MM.1S (cell line): ENCODE data around the gene MUC4.
A peak's percentile ranks its signal among the peaks of the same experiment; 100 is the strongest.
"Not testable (repeated sequence)": the region's sequence is repeated elsewhere in the genome, so short reads cannot be mapped to it uniquely, and the experiment has no call there.

Source experiments
- DNase-seq: peaks from one replicate; pipeline ENCODE4 v3.0.0-alpha.2; 2015
- H2AFZ ChIP-seq: fragments of 300-600 bp; sonication (generic); 2 replicates; pipeline ENCODE4 v1.6.0; 2016; ENCODE audit warnings: antibody characterized with exemption, low read length
- H3F3A ChIP-seq: fragments of 300-600 bp; sonication (generic); 2 replicates; pipeline ENCODE4 v1.6.1; 2016; ENCODE audit warnings: mild to moderate bottlenecking, antibody characterized with exemption, low read length, moderate library complexity, mixed read lengths; ENCODE audit not compliant: insufficient read depth
- H3K27ac ChIP-seq: fragments of 300-600 bp; sonication (generic); 2 replicates; pipeline ENCODE4 v1.5.1; 2016; ENCODE audit warnings: mild to moderate bottlenecking, low read length
- H3K27me3 ChIP-seq: fragments of 300-600 bp; sonication (generic); replicated peaks from 2 replicates; pipeline ENCODE4 v1.6.0; 2016; ENCODE audit warnings: low read length; ENCODE audit not compliant: insufficient read depth
- H3K36me3 ChIP-seq: fragments of 300-600 bp; sonication (generic); replicated peaks from 2 replicates; pipeline ENCODE4 v1.6.1; 2016; ENCODE audit warnings: mild to moderate bottlenecking, low read length, mixed read lengths; ENCODE audit not compliant: insufficient read depth
- H3K4me1 ChIP-seq: fragments of 300-600 bp; sonication (generic); 2 replicates; pipeline ENCODE4 v1.6.1; 2016; ENCODE audit warnings: low read length, mixed read lengths
- H3K4me2 ChIP-seq: fragments of 300-600 bp; sonication (generic); 2 replicates; pipeline ENCODE4 v1.6.0; 2016; ENCODE audit warnings: low read depth, low read length
- H3K4me3 ChIP-seq: fragments of 300-600 bp; sonication (generic); 2 replicates; pipeline ENCODE4 v1.5.1; 2016; ENCODE audit warnings: low read length, mixed read lengths
- H3K79me2 ChIP-seq: fragments of 300-600 bp; sonication (generic); 2 replicates; pipeline ENCODE4 v1.6.1; 2016; ENCODE audit warnings: mixed run types, low read length, mixed read lengths
- H3K9ac ChIP-seq: fragments of 300-600 bp; sonication (generic); 2 replicates; pipeline ENCODE4 v1.6.1; 2016; ENCODE audit warnings: low read length, mixed read lengths
- H3K9me2 ChIP-seq: fragments of 300-600 bp; sonication (generic); replicated peaks from 2 replicates; pipeline ENCODE4 v1.6.1; 2016; ENCODE audit warnings: mild to moderate bottlenecking, low read length, mixed read lengths; ENCODE audit not compliant: insufficient read depth
- H3K9me3 ChIP-seq: fragments of 300-600 bp; sonication (generic); replicated peaks from 2 replicates; pipeline ENCODE4 v1.6.1; 2016; ENCODE audit warnings: mild to moderate bottlenecking, low read length, mixed read lengths; ENCODE audit not compliant: insufficient read depth
- H4K20me1 ChIP-seq: fragments of 300-600 bp; sonication (generic); 2 replicates; pipeline ENCODE4 v1.6.1; 2016; ENCODE audit warnings: mild to moderate bottlenecking, low read length, moderate library complexity, mixed read lengths; ENCODE audit not compliant: insufficient read depth
- EZH2 ChIP-seq: fragments of 300-600 bp; sonication (generic); optimal IDR thresholded peaks from 2 replicates; pipeline ENCODE3; 2017; ENCODE audit warnings: low read depth, mild to moderate bottlenecking, antibody characterized with exemption, low read length, mixed read lengths
- EZH2phosphoT487 ChIP-seq: fragments of 300-600 bp; sonication (generic); IDR thresholded peaks from 2 replicates; pipeline ENCODE4 v1.6.1; 2018; ENCODE audit warnings: antibody characterized with exemption, low read length
- TF ChIP-seq, protein P1 (sequence below): fragments of 300-600 bp; sonication (generic); IDR thresholded peaks from 2 replicates; pipeline ENCODE4 v1.5.1; 2016; ENCODE audit warnings: antibody characterized with exemption, low read length, mixed read lengths

The MUC4 gene

GRCh38 chr3:195790901-195791300 lies 20.8 kb downstream of the MUC4 start:
- no peak overlapping the region for H3K27ac ChIP-seq
- no peak overlapping the region for H3K4me3 ChIP-seq
- H3K4me1 ChIP-seq = peaks cover 8% of the 10 kb centered on the region; the same call in 1 of the 2 replicates
- no peak for TF ChIP-seq EZH2
- TF ChIP-seq EZH2phosphoT487 = no peak
- TF ChIP-seq, protein P1, sequence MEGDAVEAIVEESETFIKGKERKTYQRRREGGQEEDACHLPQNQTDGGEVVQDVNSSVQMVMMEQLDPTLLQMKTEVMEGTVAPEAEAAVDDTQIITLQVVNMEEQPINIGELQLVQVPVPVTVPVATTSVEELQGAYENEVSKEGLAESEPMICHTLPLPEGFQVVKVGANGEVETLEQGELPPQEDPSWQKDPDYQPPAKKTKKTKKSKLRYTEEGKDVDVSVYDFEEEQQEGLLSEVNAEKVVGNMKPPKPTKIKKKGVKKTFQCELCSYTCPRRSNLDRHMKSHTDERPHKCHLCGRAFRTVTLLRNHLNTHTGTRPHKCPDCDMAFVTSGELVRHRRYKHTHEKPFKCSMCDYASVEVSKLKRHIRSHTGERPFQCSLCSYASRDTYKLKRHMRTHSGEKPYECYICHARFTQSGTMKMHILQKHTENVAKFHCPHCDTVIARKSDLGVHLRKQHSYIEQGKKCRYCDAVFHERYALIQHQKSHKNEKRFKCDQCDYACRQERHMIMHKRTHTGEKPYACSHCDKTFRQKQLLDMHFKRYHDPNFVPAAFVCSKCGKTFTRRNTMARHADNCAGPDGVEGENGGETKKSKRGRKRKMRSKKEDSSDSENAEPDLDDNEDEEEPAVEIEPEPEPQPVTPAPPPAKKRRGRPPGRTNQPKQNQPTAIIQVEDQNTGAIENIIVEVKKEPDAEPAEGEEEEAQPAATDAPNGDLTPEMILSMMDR = no peak
- H3K79me2 ChIP-seq = no peaks in the 10 kb centered on the region
- H2AFZ ChIP-seq = peak overlapping the region; percentile 20; the same call in 1 of the 2 replicates
- H3F3A ChIP-seq = no peaks in the 10 kb centered on the region
- H3K36me3 ChIP-seq = no peaks in the 10 kb centered on the region
- DNase-seq = peak; percentile 27
- 0 out of 2 replicates have a peak overlapping the region, but pooled peaks have one; percentile 1 for H3K4me2 ChIP-seq
- H3K27me3 ChIP-seq = 0 out of 2 replicates have a peak, but pooled peaks cover 4% of the 10 kb centered on the region
- no peaks in the 10 kb centered on the region for H4K20me1 ChIP-seq
- no peaks in the 10 kb centered on the region for H3K9me2 ChIP-seq
- no peak overlapping the region for H3K9ac ChIP-seq
- H3K9me3 ChIP-seq = no peaks in the 10 kb centered on the region

GRCh38 chr3:195788711-195789581 lies 22.8 kb downstream of the MUC4 start:
- H3K4me1 ChIP-seq = peaks cover 8% of the 10 kb centered on the region; the same call in 1 of the 2 replicates
- H3K9me3 ChIP-seq = no peaks in the 10 kb centered on the region
- H3K9ac ChIP-seq = no peak overlapping the region
- H3K79me2 ChIP-seq = no peaks in the 10 kb centered on the region
- no peak for DNase-seq
- TF ChIP-seq, protein P1 = no peak
- TF ChIP-seq EZH2phosphoT487 (no peak), EZH2 (no peak)
- no peaks in the 10 kb centered on the region for H3F3A ChIP-seq
- H3K27ac ChIP-seq = no peak overlapping the region
- no peaks in the 10 kb centered on the region for H4K20me1 ChIP-seq
- H2AFZ ChIP-seq = no peak overlapping the region
- H3K27me3 ChIP-seq = no peaks in the 10 kb centered on the region
- H3K4me3 ChIP-seq = no peak overlapping the region
- no peak overlapping the region for H3K4me2 ChIP-seq
- H3K9me2 ChIP-seq = no peaks in the 10 kb centered on the region
- no peaks in the 10 kb centered on the region for H3K36me3 ChIP-seq

DNA sequence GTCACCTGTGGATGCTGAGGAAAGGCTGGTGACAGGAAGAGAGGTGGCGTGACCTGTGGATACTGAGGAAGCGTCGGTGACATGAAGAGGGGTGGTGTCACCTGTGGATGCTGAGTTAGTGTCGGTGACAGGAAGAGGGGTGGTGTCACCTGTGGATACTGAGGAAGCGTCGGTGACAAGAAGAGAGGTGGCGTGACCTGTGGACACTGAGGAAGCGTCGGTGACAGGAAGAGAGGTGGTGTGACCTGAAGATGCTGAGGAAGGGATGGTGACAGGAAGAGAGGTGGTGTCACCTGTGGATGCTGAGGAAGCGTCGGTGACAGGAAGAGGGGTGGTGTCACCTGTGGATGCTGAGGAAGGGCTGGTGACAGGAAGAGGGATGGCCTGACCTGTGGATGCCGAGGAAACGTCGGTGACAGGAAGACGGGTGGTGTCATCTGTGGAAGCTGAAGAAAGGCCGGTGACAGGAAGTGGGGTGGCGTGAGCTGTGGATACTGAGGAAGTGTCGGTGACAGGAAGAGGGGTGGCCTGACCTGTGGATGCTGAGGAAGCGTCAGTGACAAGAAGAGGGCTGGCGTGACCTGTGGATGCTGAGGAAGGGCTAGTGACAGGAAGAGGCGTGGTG lies 25.8 kb downstream of the MUC4 start:
- H3K4me2 ChIP-seq, H4K20me1 ChIP-seq, H3K4me3 ChIP-seq, H3K36me3 ChIP-seq, H3K79me2 ChIP-seq, H3K9me3 ChIP-seq, H3K27me3 ChIP-seq, H3F3A ChIP-seq, H3K27ac ChIP-seq, H2AFZ ChIP-seq, H3K9me2 ChIP-seq, DNase-seq, H3K4me1 ChIP-seq, H3K9ac ChIP-seq: not testable (repeated sequence)

- H3K9ac ChIP-seq, H3K79me2 ChIP-seq, H2AFZ ChIP-seq, H3K9me3 ChIP-seq, H3K27me3 ChIP-seq, H3K4me2 ChIP-seq, H3K36me3 ChIP-seq, H4K20me1 ChIP-seq, H3K4me3 ChIP-seq, H3K27ac ChIP-seq, H3K4me1 ChIP-seq, H3F3A ChIP-seq, H3K9me2 ChIP-seq, DNase-seq: not testable (repeated sequence)
Measured at GRCh38 chr3:195784031-195784430, 27.7 kb downstream of the MUC4 start.

DNA sequence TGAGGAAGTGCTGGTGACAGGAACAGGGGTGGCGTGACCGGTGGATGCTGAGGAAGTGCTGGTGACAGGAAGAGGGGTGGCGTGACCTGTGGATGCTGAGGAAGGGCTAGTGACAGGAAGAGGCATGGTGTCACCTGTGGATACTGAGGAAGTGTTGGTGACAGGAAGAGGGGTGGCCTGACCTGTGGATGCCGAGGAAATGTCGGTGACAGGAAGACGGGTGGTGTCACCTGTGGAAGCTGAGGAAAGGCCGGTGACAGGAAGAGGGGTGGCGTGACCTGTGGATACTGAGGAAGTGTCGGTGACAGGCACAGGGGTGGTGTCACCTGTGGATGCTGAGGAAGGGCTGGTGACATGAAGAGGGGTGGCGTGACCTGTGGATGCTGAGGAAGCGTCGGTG lies 30.5 kb downstream of the MUC4 start:
- not testable (repeated sequence) for H3K4me1 ChIP-seq, H3K9me3 ChIP-seq, H3K9ac ChIP-seq, H3K27ac ChIP-seq, H3K4me2 ChIP-seq, H3K27me3 ChIP-seq, H3K9me2 ChIP-seq, H3K36me3 ChIP-seq, H4K20me1 ChIP-seq, H2AFZ ChIP-seq, H3K4me3 ChIP-seq, DNase-seq, H3F3A ChIP-seq, H3K79me2 ChIP-seq
